ENCODE results near the gene TENM4.

- TF ChIP-seq POLR2A (IDR thresholded peaks at IDR 0.05): no peak
- TF ChIP-seq, protein P1, sequence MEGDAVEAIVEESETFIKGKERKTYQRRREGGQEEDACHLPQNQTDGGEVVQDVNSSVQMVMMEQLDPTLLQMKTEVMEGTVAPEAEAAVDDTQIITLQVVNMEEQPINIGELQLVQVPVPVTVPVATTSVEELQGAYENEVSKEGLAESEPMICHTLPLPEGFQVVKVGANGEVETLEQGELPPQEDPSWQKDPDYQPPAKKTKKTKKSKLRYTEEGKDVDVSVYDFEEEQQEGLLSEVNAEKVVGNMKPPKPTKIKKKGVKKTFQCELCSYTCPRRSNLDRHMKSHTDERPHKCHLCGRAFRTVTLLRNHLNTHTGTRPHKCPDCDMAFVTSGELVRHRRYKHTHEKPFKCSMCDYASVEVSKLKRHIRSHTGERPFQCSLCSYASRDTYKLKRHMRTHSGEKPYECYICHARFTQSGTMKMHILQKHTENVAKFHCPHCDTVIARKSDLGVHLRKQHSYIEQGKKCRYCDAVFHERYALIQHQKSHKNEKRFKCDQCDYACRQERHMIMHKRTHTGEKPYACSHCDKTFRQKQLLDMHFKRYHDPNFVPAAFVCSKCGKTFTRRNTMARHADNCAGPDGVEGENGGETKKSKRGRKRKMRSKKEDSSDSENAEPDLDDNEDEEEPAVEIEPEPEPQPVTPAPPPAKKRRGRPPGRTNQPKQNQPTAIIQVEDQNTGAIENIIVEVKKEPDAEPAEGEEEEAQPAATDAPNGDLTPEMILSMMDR (IDR thresholded peaks at IDR 0.05): no peak
Observed at GRCh38 chr11:78689585-78690153, 751.2 kb downstream of the TENM4 start.

All from heart left ventricle (tissue), 13 donors.